Fibroblast of skin of back (primary cell): ENCODE results near the gene BMP7. TPM values are rescaled to one million over a fixed set of nuclear protein-coding genes. Genes with fewer than 3 reads are reported as not detected.
A peak's percentile ranks its signal among the peaks of the same experiment; 100 is the strongest.

Source experiments
- DNase-seq: peaks from one replicate; pipeline ENCODE4 v3.0.0-alpha.2; 2013
- polyA plus RNA-seq, 2 experiments: library from polyadenylated mRNA; unstranded; fragments of 120-200 nt; gene quantifications; one replicate each; pipeline ENCODE4 v1.2.1, GENCODE V29; 2013; ENCODE audit not compliant: insufficient read length in 2 of 2

Gene BMP7
- polyA plus RNA-seq (2013, experiment 1 of 2; ENCODE audit: insufficient read length) = not detected
- polyA plus RNA-seq (2013, experiment 2 of 2; ENCODE audit: insufficient read length) = not detected

DNA sequence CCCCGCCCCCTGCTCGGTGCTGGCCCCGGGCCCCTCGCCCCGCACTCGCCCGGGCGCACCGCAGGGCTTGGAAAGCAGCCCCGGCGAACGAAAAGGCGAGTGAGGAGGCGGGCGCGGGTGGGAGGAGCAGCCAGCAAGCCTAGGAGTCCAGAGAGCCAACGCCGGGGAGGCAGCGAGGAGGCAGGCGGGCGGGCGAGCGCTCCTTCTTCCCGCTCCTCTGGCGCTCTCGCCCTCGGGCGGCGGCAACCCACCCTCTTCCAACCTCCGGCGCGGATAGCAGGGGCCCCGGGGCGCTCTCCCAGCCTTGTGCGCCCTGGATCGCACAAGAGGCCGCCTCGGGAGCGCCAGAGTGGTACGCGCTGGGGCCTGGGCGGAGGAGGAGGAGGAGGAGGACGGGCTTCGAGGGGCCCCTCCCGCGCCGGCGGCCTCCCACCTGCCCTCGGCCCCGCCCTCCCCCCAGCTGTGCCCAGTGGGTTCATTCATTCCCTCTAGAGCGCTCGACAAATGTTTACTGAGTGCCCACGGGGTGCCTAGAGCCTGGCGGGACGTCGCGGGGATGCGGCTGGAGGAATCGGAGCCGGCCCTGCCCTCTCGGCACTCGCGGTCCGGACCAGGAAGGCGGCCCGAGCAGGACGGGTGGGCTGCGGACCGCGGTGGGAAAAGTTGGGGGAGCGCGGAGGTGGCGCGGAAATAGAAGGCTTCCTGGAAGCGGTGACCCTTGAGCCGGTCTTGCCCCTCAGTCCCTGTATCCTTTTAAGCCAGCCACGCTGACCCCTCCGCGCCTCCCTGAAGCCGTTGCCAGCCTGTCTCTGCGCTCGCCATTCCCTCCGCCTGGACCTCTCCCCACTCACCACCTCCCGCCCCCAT, at the start of gene BMP7:
BMP7 (minus strand) TSS at position 351 of the 867 bp plus-strand sequence. CDS start 519 bp downstream, outside the sequence.
- DNase-seq = peak; percentile 7

DNA sequence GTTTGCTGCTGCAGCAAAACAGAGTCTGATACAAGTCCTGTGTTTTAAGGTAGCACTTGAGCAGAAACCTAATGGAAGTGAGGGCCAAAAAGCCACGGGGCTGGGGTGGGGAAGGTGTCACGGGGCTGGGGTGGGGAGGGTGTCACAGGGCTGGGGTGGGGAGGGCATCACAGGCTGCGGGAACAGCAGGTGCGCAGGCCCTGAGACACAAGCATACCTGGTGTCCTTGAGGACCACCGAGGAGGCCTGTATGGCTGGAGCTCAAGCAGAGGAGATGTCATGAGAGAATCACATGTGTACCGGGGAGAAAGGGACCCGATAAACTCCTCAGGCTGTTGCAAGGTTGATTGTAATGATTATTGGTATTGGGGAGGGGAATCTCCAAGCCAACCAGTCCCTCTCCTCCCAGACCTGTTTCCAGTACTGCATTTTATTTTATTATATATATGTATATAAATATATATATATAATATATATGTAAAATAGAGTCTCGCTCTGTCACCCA, 49.6 kb upstream of the BMP7 start:
- DNase-seq = no peak

DNA sequence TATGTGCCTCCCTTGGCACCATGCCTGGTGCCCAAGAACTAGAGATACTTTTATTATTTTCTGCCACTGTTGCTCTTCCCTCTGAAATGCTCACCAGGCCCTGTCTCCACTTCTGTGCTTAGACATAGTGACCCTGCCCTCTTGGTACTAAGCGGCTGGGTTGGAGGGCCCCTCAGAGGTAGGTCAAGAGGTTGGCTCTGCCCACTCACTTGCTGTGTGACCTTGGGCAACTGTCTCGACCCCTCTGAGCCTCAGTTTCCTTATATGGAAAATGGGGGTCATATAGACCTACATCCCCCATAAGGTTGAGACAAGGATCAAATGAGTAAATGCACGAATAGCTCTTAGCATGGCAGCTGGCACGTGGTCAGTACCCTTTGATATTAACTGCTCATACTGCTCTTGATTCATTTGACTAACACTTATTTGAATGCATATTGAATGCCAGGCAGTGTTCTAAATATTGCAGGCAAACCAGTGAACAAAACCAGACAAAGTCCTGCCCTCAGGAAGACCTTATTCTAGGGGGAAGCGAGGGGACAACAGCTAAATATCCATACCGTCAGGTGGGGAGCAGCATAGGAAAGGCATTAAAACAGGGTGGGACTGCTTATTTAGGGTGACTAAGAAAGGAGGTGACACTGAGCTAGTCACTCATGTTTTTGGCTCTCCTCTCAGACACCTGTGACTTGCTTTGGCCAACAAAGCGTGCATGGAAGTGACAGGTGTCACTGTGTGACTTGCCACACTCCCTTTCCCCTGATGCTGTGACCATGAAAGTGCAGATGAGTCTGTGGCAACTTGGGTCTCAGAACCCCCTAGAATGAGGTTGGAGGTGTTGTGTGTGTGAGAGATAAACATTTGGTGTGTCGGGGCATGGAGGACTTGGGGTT, 48.9 kb upstream of the BMP7 start:
- no peak for DNase-seq

DNA sequence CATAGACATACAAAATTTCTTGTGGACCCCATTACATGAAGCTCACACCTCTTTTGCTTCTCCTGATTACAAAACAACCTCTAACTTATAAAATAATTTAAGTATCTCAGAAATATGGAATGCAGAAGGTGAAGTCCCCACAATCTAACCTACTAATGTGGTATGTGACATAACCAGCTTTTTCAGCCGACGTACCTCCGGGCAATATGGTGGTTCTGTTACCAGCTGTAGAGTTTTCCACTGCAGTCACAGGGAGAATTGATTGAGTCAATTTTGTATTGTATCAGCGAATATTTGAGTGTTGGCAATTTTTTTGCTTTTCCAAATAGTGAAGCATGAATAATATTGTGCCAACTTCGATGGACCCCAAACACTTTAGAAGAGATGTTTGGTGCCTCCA, 47.5 kb upstream of the BMP7 start:
- DNase-seq = no peak

DNA sequence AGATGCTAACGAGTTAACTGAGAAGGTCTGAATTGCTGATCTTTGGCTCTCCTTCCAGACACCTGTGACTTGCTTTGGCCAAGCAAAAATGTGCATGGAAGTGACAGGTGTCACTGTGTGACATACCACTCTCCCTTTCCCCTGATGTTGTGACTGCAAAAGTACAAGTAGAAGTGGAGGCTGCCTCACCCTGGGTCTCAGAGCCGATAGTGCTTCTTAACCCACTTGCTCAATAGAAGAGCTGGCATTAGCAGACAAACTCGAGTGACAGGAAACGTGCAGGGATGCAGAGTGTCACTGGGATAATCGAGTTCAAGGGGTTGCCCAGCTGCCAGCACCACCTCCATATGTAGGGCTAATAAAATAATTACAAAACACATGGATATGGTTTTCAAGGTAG, 46.8 kb upstream of the BMP7 start:
- DNase-seq = no peak

DNA sequence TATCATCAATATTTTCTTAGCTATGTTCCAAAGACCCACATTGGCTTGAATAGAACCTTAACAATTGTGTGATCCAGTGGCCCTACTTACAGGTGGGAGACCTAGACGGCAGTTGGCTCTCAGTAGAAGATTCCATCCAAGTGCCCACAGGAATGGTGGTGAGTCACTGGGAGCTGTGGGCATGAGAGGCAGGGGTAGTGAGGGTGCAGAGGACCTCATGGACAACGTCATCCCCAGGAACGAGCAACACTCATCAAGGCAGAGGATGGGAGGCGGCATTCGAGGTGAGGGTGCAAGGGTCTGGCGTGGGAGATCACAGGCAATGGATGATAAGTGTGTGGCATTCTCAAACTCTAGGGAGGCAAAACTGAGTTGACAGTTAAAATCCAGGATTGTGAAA, 45.7 kb upstream of the BMP7 start:
- DNase-seq = no peak

DNA sequence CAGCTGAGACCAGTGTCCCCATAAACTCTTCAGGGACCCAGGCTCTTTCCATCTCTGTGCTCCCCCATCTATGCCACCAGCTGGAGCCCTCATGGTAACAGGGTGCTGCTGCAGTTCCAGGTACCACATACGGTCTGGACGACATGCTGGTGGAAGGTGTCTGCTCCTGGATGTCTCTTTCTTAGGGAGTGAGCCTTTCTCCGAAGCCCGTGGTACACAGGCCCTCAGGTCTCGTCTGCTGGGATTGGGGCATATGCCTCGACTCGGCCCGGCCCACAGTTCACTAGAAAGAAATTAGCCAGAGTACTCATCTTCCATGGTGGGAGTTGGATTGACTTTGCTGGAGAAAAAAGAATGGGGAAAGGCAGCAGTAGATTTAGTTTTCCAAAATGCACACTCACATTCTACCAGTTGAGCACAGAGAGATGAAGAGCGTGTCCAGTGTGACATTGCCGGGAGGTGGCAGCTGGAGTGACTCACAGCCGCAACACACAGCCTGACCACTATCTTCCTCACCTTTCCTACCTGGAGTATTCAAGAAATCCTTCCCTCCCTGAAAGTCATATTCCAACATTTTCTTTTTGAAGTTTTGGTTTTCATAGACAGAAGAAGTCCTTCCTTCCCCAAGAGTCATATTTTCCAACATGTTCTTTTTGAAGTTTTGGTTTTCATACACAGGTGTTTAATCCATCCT, 44.5 kb upstream of the BMP7 start:
- DNase-seq = no peak

DNA sequence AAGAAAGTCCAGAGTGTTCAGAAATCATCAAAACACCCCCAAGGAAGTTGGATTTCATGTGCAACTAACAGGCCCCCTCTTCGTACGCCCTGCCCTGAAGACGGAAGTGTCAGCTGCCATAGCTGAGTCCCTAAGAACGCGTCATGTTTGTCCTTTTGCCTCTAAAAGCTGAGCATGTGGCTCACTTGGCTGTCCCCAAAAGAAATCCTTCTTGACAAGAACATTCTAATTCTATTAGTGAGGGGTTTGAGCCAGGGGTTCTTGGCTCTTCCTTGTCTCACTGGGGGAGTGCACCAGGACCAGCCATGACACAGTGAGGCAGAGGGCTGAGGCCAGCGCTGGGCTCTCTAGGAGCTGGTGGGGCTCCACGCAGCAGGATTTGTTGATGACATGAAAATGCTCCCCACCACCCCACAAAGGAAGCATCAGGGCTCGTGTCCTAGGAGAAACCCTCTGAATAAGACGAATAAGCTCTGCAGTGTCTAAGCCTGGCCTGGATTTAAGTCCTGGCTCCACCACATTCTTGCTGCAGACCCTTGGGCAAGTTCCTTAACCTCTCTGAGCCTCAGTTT, 43.2 kb upstream of the BMP7 start:
- DNase-seq = no peak

DNA sequence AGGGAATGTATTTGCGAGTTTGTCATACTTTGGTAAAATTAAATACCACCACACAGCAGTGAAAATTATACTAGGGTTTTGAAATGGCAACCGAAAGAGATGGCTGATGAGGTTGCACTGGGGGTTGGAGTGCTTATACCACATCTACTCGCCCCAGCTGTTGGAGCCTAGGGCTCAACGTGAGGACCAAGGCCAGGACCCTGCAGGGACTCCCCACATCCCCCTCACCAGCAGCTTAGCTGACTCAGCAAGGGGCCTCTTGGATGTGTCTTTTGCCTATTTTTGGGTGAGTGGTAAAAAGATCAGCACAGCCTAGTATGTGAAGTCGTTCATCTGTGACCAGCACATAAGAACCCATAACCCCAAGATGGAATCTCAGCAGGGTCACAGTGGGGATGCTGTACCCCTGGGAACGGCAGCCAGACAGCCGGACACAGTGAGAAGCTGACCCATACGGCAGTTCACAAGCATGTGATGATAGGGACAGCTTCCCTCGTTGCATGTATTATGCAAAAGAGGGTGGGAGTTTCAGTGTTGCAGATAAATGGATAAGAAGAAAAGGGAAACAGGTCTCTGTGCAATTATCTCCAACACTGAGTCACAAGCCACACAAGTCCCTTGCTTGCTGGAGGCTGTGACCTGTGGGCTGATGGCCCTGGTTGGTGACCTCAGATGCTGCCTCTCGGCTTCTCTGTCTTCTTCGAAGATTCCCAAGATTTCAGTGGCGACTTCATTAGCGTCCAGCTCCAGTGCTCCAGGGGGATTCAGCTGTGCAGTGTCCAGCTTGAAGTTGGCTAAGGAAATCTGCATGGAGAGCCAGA, 42.2 kb upstream of the BMP7 start:
- no peak for DNase-seq

DNA sequence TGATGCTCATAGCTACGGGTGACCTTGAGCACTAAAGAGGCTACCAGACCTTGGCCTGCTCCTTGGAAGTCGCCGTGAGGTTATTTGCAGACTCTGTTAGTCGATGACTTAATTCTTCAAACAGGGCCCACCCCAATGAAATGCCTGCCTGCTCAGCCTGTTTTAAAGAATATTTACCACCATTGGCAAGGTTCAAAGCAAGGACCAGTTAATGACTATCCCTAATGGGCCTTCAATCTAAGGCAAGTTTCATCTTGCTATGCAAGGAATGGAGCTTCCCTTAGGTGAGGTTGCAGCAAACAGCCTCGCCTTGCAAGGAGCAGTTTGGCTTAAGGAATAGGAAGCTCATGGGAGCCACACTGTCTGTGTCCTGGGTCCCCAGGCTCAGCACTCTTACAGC, 40.3 kb upstream of the BMP7 start:
- no peak for DNase-seq

DNA sequence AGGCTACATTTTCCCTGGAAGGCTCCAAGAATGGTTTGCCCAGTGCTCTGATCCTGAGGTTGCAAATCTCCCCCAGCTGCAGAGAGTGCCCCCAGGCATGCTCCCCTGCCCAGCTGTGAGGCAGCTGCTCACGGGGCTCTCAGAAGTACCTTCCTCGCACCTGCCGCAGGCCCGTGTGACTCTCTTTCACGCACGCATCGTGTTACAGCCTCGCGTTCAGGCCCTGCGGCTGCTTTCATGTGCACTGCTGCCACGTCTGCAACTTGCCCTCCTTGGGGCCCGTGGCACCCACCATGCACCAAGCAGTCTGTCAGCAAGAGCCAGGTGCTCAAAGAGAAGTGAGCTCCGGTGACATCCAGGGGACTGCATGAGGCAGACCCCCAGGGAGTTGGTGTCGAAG, 34.6 kb upstream of the BMP7 start:
- no peak for DNase-seq

DNA sequence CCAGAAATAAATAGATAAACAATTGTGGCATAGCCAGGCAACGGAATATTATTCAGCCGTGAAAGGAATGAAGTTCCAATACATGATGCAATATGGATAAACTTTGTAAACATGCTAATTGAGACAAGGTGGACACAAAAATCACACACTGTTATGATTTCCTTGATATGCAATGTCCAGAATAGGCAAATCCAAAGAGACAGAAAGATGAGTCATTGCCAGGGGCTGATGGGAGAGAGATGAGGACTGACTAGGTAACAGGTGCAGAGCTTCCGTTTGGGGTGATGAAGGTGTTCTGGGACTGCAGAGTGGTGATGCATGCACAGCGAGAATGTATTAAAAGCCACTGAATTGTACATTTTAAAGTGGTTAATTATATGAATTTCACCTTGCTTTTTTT, 32.0 kb upstream of the BMP7 start:
- DNase-seq = no peak

DNA sequence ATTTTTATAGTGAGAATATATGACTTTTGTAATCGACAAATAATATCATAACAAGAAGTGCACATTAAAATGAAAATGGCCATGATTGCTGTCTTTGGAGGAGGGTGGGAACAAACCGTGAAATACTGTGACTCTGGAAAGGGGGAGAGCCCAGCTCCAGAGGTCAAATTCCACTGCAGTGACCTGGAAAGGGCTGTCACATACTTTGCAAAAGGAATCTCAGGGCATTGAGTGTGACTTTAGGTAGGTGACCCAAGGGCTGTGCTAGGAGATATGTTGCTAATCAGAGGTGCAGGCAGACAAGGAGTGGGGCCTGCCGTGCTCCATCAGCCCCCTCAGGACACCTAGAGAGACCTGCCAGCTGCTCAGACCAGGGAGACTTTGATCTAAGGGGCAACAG, 28.1 kb upstream of the BMP7 start:
- no peak for DNase-seq

DNA sequence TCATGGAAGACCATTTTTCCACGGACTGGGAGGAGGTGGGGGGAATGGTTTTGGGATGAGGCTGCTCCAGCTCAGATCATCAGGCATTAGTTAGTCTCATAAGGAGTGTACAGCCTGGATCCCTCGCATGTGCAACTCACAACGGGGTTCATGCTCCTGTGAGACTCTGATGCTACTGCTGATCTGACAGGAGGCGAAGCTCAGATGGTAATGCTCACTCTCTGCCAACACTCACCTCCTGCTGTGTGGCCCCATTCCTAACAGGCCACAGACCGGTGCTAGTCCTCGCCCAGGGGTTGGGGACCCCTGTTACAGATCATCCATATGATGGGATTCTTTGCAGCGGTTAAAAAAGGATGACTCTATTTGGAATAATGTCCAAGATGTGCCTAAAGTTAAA, 27.6 kb upstream of the BMP7 start:
- no peak for DNase-seq

DNA sequence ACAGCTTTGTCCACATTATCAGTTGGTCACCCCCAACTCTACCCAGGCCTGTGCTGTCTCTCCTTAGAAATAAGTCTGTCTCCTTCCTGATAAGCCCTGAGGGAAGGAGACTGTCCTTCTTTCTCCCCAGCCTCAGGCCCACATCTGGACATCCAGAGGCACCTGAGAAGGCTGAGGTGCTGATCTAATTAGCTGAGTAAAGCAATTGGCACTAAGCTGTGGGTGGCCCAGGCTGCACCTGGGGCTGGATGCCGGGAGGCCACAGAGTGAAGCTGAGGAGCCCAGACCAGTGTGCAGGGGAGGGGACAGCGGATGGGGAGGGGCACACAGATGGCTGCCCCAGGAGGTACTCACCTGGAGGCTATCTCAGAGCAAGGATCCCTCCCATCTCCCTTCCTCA, 26.2 kb upstream of the BMP7 start:
- no peak for DNase-seq

DNA sequence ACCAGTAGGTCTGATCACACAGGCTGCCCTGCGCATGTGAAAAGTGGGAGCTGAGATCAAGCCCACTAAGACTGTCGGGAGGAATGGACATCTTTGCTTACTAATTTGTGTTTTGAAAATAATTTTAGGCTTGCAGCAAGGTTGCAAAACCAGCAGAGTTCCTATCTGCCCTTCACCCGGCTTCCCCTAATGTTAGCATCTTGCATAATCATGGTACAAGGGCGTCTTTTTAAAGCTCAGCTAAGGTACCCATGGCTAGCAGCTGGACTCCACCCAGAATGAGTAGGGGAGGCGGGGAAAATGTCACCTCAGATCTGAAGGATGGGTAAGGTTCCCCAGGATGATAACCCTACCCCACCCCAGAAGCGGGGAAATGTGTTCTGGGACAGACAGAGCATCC, 25.3 kb upstream of the BMP7 start:
- no peak for DNase-seq

DNA sequence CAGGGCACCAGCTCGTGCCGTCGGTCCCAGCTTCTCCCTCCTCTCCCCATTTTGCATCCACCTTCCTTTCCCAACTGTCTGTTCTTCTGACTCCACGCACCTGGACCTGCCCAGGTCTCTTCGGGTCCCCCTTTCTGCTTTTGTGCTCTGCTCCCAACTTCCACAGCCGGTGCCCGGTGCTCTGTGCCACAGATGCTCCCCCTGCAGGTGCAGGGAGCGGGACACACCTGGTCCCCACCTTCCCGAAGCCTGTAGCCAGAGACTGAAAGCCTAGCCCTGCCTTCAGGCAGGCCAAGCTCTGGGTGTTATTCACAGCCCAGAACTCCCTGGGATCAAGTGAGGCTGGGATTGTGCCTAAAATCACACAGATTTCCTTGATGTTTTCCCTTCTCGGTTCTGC, 24.6 kb upstream of the BMP7 start:
- no peak for DNase-seq

DNA sequence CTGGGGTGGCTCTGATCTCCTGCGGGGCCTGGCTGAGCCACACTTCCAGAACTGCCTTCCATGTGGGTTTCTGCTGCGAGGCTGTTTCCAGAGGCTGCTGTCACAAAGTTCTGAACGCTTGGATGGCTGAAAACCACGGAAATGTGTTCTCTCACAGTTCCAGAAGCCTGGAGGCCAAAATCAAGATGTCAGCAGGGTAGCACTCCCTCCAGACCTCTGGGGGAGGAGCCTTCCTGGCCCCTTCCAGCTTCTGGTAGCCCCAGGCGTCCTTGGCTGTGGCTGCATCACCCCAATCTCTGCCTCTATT, 23.7 kb upstream of the BMP7 start:
- no peak for DNase-seq

DNA sequence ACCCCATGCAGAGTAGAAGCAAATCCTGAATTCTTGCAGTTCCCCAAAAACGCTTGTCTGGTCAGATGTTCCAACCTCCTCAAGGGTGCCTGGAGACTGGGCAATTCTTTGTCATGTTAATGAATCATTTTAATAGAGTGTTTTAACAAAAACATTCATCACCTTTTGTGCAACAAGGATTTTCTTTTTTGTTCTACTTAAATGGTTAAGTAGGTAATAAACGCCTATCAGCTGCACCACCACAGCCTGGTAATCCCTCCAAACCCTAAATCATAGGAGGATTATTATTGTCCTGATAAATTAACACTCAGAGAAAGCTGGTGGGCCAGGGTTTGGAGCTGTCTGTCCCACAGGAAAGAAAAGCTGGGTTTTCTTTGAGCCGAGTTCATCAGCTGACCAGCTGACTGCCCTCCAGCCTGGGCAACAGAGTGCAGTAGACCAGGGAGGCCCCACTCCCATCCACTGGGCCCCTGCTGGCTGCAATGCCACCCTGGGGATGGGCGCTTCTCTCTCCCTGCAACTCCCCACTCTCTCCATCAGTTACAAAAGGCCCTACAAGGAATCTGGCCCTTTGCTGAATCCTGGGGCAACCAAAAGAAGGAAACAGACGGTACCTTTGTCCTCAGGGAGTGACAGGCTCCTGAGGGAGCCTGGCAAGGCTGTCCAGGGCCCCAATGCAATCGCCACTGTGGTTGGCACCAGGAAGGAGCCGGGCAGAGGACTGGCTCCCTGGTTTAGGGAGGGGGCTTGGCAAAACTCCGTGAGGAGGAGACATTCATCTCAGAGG, 23.1 kb upstream of the BMP7 start:
- no peak for DNase-seq

DNA sequence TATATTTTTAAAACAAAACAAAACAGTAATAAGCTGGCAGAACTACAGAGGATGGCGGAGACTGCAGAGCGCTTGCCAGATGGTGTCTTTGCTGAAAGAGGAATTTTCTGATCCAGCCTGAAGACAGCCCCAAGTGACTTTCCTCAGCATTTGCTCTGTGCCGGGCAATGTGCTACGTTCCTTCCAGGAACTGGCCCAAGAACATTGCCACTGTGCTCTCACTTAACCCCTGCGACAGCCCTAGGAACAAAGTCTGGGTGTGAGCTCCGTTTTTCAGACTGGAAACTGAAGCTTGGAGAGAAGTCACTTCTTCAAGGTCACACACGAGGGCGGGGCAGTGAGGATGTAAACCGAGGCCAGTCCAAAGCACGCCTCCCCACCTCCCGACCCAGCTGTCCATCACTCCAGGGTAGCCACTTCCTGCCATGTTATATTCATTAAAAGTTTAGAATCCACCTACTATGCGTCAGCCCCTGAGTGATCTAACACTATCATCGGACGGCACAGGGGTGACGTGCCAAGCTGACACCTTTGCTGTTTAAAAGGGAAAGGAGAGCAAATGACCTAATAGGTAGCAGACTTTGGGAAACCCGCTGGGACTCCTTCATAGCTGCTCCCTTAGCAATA, 22.3 kb upstream of the BMP7 start:
- no peak for DNase-seq
